ENCODE results near the gene CTNND2. TPM values are rescaled to one million over a fixed set of nuclear protein-coding genes. Genes with fewer than 3 reads are reported as not detected.

CTNND2 gene
- total and polyA plus RNA-seq, 9 of the 15 experiments (the other 6 are each of a cell fraction or from before 2014, with no cell fraction given), result 0.03 to 0.35 TPM; not detected in 7

DNA sequence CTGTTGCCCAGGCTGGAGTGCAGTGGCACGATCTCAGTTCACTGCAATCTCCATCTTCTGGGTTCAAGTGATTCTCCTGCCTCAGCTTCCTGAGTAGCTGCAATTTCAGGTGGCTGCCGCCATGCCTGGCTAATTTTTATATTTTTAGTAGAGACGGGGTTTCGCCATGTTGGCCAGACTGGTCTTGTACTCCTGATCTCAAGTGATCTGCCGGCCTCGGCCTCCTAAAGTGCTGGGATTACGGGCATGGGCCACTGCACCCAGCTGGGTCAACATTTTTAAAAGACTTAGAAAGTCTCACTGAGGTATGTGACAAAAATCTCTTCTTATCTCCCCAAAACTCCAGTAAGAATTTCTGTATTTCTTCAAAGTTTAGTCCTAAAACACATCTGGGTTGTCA lies 211.6 kb downstream of the CTNND2 start (continued):
- TF ChIP-seq SREBF1 (IDR thresholded peaks at IDR 0.05; ENCODE audit: borderline replicate concordance, low read depth, low read length), result no peak

DNA sequence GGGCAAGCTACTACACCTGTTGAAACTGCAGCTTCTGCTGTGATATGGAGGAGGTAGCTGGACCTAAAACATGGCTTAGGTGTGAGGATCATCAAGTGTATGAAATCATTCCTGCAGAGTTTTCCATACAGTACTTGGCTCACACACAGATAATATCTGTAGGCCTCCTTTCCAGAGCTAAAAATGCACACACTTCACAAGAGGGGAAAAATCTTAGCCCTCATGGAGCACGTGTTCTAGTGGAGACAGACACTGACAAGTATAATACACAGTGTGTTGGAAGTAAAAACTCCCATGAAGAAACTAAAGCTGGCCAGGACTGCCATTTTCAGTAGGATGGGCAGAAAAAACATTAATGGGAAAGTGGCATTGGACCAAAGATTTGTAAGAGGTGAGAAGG lies 216.7 kb downstream of the CTNND2 start:
- no peak for ATAC-seq
- intact Hi-C loops (cut with micrococcal nuclease), result no loop called here
- in situ Hi-C loops (cut with MboI), result no loop called here
- DNase-seq (ENCODE audit: extremely low read depth in 1 of 4, low spot score in 3 of 4), result no peak
- Histone ChIP-seq H3K27me3 (ENCODE audit: control insufficient read depth in 2 of 2, insufficient read depth in 2 of 2, low read length in 2 of 2) (no peaks in the 10 kb centered on the region), H3K4me1 (replicated peaks in 1 of 2; ENCODE audit: control insufficient read depth in 2 of 2, insufficient read depth in 2 of 2, low read length in 2 of 2) (no peaks in the 10 kb centered on the region), H4K20me1 (replicated peaks; ENCODE audit: control insufficient read depth, insufficient read depth, low read length) (no peaks in the 10 kb centered on the region), H2AFZ (ENCODE audit: low read depth, low read length) (no peak overlapping the region), H3K4me2 (ENCODE audit: insufficient read depth, low read length) (no peak overlapping the region), H3K27ac (ENCODE audit: extremely low read depth, low read depth, low read length) (no peak overlapping the region), H3K4me3 (no peak overlapping the region), H3K9me1 (ENCODE audit: control insufficient read depth, insufficient read depth, low read length) (no peaks in the 10 kb centered on the region), H3K9ac (ENCODE audit: insufficient read depth in 1 of 2, low read depth in 2 of 2, low read length in 2 of 2) (no peak overlapping the region), H3K79me2 (ENCODE audit: control insufficient read depth, insufficient read depth, low read length) (no peaks in the 10 kb centered on the region), H3K9me3 (replicated peaks; ENCODE audit: control insufficient read depth, insufficient read depth, low read depth, low read length) (peaks cover 2% of the 10 kb centered on the region; the same call in 1 of the 2 replicates), H3K36me3 (ENCODE audit: control insufficient read depth, insufficient read depth, low read length) (no peaks in the 10 kb centered on the region)
- ChIA-PET CTCF (ENCODE audit: low intra/inter-chr PET ratio) (no interaction called here), POLR2A (no interaction called here)
- no peak for FAIRE-seq
- TF ChIP-seq, protein P1, sequence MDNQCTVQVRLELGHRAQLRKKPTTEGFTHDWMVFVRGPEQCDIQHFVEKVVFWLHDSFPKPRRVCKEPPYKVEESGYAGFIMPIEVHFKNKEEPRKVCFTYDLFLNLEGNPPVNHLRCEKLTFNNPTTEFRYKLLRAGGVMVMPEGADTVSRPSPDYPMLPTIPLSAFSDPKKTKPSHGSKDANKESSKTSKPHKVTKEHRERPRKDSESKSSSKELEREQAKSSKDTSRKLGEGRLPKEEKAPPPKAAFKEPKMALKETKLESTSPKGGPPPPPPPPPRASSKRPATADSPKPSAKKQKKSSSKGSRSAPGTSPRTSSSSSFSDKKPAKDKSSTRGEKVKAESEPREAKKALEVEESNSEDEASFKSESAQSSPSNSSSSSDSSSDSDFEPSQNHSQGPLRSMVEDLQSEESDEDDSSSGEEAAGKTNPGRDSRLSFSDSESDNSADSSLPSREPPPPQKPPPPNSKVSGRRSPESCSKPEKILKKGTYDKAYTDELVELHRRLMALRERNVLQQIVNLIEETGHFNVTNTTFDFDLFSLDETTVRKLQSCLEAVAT (IDR thresholded peaks at IDR 0.05), result no peak
- TF ChIP-seq KLF16 (IDR thresholded peaks at IDR 0.05) (no peak), MYNN (IDR thresholded peaks at IDR 0.05) (no peak), MYNN (CRISPR knock-in tag; IDR thresholded peaks at IDR 0.05) (no peak), CBX3 (IDR thresholded peaks at IDR 0.05; ENCODE audit: borderline replicate concordance in 1 of 2, low read length in 2 of 2) (no peak), NCOA2 (IDR thresholded peaks at IDR 0.05; ENCODE audit: partially characterized antibody in 2 of 2) (no peak), SREBF2 (CRISPR knock-in tag; IDR thresholded peaks at IDR 0.05) (no peak), ZNF23 (CRISPR knock-in tag; IDR thresholded peaks at IDR 0.05) (no peak), HNRNPL (IDR thresholded peaks at IDR 0.05; ENCODE audit: low read depth, low read length) (no peak)
- TF ChIP-seq, protein P2, sequence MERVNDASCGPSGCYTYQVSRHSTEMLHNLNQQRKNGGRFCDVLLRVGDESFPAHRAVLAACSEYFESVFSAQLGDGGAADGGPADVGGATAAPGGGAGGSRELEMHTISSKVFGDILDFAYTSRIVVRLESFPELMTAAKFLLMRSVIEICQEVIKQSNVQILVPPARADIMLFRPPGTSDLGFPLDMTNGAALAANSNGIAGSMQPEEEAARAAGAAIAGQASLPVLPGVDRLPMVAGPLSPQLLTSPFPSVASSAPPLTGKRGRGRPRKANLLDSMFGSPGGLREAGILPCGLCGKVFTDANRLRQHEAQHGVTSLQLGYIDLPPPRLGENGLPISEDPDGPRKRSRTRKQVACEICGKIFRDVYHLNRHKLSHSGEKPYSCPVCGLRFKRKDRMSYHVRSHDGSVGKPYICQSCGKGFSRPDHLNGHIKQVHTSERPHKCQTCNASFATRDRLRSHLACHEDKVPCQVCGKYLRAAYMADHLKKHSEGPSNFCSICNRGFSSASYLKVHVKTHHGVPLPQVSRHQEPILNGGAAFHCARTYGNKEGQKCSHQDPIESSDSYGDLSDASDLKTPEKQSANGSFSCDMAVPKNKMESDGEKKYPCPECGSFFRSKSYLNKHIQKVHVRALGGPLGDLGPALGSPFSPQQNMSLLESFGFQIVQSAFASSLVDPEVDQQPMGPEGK (CRISPR knock-in tag; IDR thresholded peaks at IDR 0.05; ENCODE audit: borderline replicate concordance), result no peak
- TF ChIP-seq, protein P3, sequence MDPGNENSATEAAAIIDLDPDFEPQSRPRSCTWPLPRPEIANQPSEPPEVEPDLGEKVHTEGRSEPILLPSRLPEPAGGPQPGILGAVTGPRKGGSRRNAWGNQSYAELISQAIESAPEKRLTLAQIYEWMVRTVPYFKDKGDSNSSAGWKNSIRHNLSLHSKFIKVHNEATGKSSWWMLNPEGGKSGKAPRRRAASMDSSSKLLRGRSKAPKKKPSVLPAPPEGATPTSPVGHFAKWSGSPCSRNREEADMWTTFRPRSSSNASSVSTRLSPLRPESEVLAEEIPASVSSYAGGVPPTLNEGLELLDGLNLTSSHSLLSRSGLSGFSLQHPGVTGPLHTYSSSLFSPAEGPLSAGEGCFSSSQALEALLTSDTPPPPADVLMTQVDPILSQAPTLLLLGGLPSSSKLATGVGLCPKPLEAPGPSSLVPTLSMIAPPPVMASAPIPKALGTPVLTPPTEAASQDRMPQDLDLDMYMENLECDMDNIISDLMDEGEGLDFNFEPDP (CRISPR knock-in tag; IDR thresholded peaks at IDR 0.05), result no peak
- TF ChIP-seq, protein P4, sequence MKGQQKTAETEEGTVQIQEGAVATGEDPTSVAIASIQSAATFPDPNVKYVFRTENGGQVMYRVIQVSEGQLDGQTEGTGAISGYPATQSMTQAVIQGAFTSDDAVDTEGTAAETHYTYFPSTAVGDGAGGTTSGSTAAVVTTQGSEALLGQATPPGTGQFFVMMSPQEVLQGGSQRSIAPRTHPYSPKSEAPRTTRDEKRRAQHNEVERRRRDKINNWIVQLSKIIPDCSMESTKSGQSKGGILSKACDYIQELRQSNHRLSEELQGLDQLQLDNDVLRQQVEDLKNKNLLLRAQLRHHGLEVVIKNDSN (CRISPR knock-in tag; IDR thresholded peaks at IDR 0.05), result no peak
- 0% methylated on average over 1 of the region's 1 CpG for WGBS (ENCODE audit: insufficient coverage, low coverage, missing lambda C conversion rate)
- no TSS peak for BruUV-seq (replicated peaks)

Data from K562 (cell line).